GM13977 (cell line): ENCODE measurements around the gene BPTF.
"Not testable (repeated sequence)": the region's sequence is repeated elsewhere in the genome, so short reads cannot be mapped to it uniquely, and the experiment has no call there.

Source experiments
- DNase-seq: peaks from one replicate; pipeline ENCODE4 v3.0.0; 2012; ENCODE audit warnings: low spot score
- CTCF ChIP-seq: IDR thresholded peaks from 2 replicates; pipeline ENCODE4 v1.5.1; 2012; ENCODE audit warnings: mild to moderate bottlenecking, control low read depth; ENCODE audit not compliant: insufficient read depth; ENCODE audit errors: extremely low read depth, missing control alignments
- in situ Hi-C: fragments of 300-500 bp; cut with MboI; formaldehyde crosslinking; loops from one replicate; pipeline ENCODE4 v1.12.0; 2022; ENCODE audit warnings: low sequenced_read_pairs, low pct_unique_long_range_greater_than_20kb, mixed read lengths, inconsistent platforms; ENCODE audit not compliant: unreplicated experiment

BPTF gene

GRCh38 chr17:67825627-67826601 is 611 bp downstream of the BPTF start:
- in situ Hi-C loops, result not testable (repeated sequence)
- DNase-seq, result peak; percentile 33
- peak; percentile 22 for TF ChIP-seq CTCF

GRCh38 chr17:67829331-67829730 is 4.0 kb downstream of the BPTF start:
- peak; percentile 52 for DNase-seq
- no peak for TF ChIP-seq CTCF
- in situ Hi-C loops, result no loop called here

GRCh38 chr17:67830440-67830839 is 5.1 kb downstream of the BPTF start:
- no peak for TF ChIP-seq CTCF
- DNase-seq, result no peak
- in situ Hi-C loops, result no loop called here

- TF ChIP-seq CTCF, result no peak
- in situ Hi-C loops, result no loop called here
- DNase-seq, result no peak
Measured at GRCh38 chr17:67831268-67831667, 6.0 kb downstream of the BPTF start.

GRCh38 chr17:67833134-67833533 is 7.8 kb downstream of the BPTF start:
- TF ChIP-seq CTCF, result no peak
- DNase-seq, result no peak
- in situ Hi-C loops, result no loop called here

GRCh38 chr17:67833946-67834631 is 8.8 kb downstream of the BPTF start:
- in situ Hi-C loops, result no loop called here
- DNase-seq, result no peak
- peak; percentile 46 for TF ChIP-seq CTCF
